ENCODE results near the gene TPSD1. TPM values are rescaled to one million over a fixed set of nuclear protein-coding genes. Genes with fewer than 3 reads are reported as not detected.

The TPSD1 gene
- total RNA-seq = not detected in 2 replicates

DNA sequence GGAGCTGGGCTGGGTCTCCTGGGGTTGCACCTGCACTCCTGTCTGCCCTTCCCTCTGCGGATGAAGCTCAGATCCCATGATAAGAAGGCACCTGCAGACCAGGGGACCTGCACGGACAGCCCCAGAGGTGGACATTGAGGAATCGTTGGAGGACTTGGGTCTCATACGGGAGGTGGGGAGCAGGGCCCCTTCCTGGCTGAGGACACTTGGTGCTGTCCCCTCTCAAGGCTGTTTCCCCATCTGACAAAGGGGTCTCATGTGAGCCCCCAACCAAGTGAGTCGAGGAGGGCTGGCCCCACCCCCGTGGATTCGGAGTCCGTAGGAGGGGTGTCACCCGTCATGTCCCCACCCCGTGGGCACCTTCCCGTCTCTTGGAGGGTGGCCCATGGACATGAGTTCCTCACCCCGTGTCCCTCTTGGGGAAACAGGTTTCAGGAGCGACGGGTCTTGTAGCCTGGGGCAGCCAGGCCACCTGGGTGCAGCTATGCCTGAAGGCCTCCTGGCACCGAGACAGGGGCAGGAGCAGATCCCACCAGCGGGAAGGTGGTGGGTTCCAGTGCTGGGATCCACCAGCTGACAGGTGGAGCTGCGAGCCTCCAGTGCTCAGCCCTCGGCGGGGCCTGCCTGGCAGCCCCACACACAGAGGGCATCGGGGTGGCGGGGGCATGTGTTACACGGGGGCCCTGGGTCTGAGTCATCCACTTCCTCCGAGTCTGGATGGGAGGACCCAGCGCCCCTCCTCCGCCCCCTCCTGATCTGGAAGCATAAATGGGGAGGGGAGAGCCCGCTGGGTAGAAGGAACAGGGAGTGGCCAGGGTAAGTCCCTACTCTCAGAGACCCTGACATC is at the start of gene TPSD1:
Gene TPSD1 (plus strand): TSS at position 794 of the 847 bp plus-strand sequence. CDS start 212 bp downstream, outside the sequence.

DNA sequence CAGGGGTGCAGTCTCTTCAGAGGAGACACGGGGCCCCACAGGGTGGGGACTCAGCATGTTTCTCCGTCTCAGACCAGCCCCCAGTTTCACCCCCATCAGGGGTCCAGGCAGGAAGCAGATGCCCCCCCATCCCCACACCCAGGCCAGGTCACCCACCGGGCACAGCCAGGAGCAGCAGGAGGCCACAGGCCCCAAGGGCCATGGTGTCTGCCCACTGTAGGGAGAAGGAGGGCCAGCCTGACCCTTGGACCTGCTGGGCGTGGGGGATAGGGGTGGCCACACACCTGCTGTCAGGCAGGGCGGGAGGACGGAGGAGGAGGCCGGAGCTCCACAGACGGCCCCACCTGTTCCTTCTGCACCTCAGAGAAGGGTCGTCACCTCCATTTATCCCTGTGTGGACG is 30.8 kb upstream of the TPSD1 start, which contains the start of gene TPSG1:
Gene TPSG1 (minus strand): TSS at position 218 of the 401 bp plus-strand sequence. CDS start 16 bp downstream, at position 202.

GRCh38 chr16:1230084-1230470 is 25.8 kb upstream of the TPSD1 start, which contains the start of gene TPSB2:
Gene TPSB2, minus strand, starts transcription at chr16:1230184. Its CDS starts 233 bp downstream, at chr16:1229951.

GRCh38 chr16:1240436-1240835 is 15.4 kb upstream of the TPSD1 start, which contains the start of gene TPSAB1:
Gene TPSAB1, plus strand, starts transcription at chr16:1240705. Its CDS starts 234 bp downstream, at chr16:1240939.

Other genes starting within 250 kb of the TPSD1 start
- not detected in 2 replicates for gene SSTR5, start 183.3 kb upstream of the TPSD1 start, total RNA-seq
- not detected in 2 replicates for gene C1QTNF8, start 159.8 kb upstream of the TPSD1 start, total RNA-seq
- under 0.01 TPM in 1 of 2 replicates, not detected in the other for gene CACNA1H, start 103.0 kb upstream of the TPSD1 start, total RNA-seq
- gene TPSG1, start 30.8 kb upstream of the TPSD1 start, total RNA-seq = not detected in 2 replicates
- not detected in 2 replicates for gene TPSB2, start 25.9 kb upstream of the TPSD1 start, total RNA-seq
- not detected in 2 replicates for gene TPSAB1, start 15.4 kb upstream of the TPSD1 start, total RNA-seq
- 82.0 and 102 TPM in 2 replicates for gene UBE2I, start 53.6 kb downstream of the TPSD1 start, total RNA-seq
- 0.29 and 0.53 TPM in 2 replicates for gene BAIAP3, start 77.6 kb downstream of the TPSD1 start, total RNA-seq
- gene TSR3, start 95.8 kb downstream of the TPSD1 start, total RNA-seq = 49.1 and 49.2 TPM in 2 replicates
- gene GNPTG, start 95.9 kb downstream of the TPSD1 start, total RNA-seq = 18.5 and 23.9 TPM in 2 replicates
- gene UNKL, start 158.6 kb downstream of the TPSD1 start, total RNA-seq = 12.1 and 17.7 TPM in 2 replicates
- 10.8 and 13.1 TPM in 2 replicates for gene UQCC4, start 164.7 kb downstream of the TPSD1 start, total RNA-seq
- gene PERCC1, start 175.0 kb downstream of the TPSD1 start, total RNA-seq = not detected in 2 replicates
- gene CCDC154, start 188.5 kb downstream of the TPSD1 start, total RNA-seq = 0.07 TPM in 1 of 2 replicates, not detected in the other
- 48.3 and 62.9 TPM in 2 replicates for gene CLCN7, start 219.0 kb downstream of the TPSD1 start, total RNA-seq
- gene PTX4, start 232.9 kb downstream of the TPSD1 start, total RNA-seq = not detected in 2 replicates
- 28.6 and 28.8 TPM in 2 replicates for gene TELO2, start 237.3 kb downstream of the TPSD1 start, total RNA-seq

All from thoracic aorta endothelial cell (primary cell).